Measurements from ENCODE around the gene NPHP4. TPM values are rescaled to one million over a fixed set of nuclear protein-coding genes. Genes with fewer than 3 reads are reported as not detected.

The NPHP4 gene
- total RNA-seq, 2 donors from 2014 or later = 11.4 to 32.2 TPM

DNA sequence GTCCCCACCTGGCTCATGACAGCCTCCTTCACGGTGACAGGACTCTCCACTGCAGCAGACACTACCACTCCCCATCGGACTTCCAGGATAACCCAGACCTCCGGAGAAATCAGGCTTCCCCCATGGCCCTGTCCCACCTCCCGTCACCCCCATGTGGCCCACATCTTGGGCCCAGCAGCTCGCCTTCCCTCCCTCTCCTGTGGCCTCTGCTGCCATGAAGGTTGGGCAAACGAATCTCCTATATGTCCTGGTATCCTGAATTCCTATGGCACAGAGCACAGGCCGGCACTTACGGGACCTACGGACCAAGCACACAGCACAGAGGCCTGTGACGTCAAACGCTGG is 82.0 kb downstream of the NPHP4 start:
- H3K36me3 ChIP-seq = no peaks in the 10 kb centered on the region
- H3K27ac ChIP-seq = no peak overlapping the region
- H3K9me3 ChIP-seq = no peaks in the 10 kb centered on the region
- TF ChIP-seq POLR2AphosphoS5 (IDR thresholded peaks at IDR 0.05) (no peak), POLR2A (IDR thresholded peaks at IDR 0.05) (no peak)
- TF ChIP-seq, protein P1, sequence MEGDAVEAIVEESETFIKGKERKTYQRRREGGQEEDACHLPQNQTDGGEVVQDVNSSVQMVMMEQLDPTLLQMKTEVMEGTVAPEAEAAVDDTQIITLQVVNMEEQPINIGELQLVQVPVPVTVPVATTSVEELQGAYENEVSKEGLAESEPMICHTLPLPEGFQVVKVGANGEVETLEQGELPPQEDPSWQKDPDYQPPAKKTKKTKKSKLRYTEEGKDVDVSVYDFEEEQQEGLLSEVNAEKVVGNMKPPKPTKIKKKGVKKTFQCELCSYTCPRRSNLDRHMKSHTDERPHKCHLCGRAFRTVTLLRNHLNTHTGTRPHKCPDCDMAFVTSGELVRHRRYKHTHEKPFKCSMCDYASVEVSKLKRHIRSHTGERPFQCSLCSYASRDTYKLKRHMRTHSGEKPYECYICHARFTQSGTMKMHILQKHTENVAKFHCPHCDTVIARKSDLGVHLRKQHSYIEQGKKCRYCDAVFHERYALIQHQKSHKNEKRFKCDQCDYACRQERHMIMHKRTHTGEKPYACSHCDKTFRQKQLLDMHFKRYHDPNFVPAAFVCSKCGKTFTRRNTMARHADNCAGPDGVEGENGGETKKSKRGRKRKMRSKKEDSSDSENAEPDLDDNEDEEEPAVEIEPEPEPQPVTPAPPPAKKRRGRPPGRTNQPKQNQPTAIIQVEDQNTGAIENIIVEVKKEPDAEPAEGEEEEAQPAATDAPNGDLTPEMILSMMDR (IDR thresholded peaks at IDR 0.05) = no peak
- intact Hi-C loops (cut with DNase I) = no loop called here
- no peak for DNase-seq (ENCODE audit: low spot score)
- H3K4me3 ChIP-seq = no peak overlapping the region
- 91% methylated on average over 11 of the region's 11 CpGs for WGBS
- no peaks in the 10 kb centered on the region for H3K27me3 ChIP-seq (replicated peaks; ENCODE audit: insufficient read depth)
- H3K4me1 ChIP-seq (replicated peaks) = no peaks in the 10 kb centered on the region

DNA sequence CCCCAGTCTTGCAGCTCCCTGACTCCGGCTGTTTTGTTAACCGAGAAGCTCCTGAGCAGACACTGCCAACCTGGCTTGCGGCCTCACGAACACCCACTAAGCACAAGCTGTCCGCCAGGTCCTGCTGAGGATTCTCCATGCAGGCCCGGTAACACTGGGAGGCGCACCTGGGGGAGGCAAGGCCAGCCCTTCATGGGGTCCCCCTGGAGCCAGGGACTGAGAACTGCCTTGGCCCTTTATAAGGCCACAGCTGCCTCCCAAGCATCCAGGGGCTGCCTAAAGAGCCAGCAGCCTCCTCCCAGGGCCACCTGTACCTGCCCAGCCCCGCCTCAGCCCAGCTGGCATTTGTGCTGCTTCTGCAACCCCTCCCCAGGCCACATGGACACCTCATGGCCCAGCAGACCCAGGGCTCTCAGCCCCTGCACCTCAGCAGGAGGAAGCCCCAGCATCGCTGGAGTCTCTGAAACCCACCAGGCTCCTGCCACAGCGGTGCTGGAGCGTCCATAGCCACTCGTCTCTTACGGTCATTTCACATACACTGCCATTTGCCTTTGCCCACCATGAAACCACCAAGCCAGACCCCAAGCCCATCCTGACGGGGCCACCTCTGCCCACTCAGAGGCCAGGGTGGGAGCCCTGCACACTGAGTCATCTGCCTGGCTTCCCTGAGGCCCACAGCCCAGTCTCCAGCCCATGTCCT is 82.5 kb downstream of the NPHP4 start:
- H3K4me1 ChIP-seq (replicated peaks) = no peaks in the 10 kb centered on the region
- H3K9me3 ChIP-seq = no peaks in the 10 kb centered on the region
- no peak overlapping the region for H3K4me3 ChIP-seq
- no peak for TF ChIP-seq POLR2A (IDR thresholded peaks at IDR 0.05)
- TF ChIP-seq, protein P1 (IDR thresholded peaks at IDR 0.05) = no peak
- no peak for TF ChIP-seq POLR2AphosphoS5 (IDR thresholded peaks at IDR 0.05)
- no peaks in the 10 kb centered on the region for H3K36me3 ChIP-seq
- WGBS = 99% methylated on average over 13 of the region's 14 CpGs
- no peak overlapping the region for H3K27ac ChIP-seq
- no peaks in the 10 kb centered on the region for H3K27me3 ChIP-seq (replicated peaks; ENCODE audit: insufficient read depth)
- intact Hi-C loops (cut with DNase I) = no loop called here
- no peak for DNase-seq (ENCODE audit: low spot score)

DNA sequence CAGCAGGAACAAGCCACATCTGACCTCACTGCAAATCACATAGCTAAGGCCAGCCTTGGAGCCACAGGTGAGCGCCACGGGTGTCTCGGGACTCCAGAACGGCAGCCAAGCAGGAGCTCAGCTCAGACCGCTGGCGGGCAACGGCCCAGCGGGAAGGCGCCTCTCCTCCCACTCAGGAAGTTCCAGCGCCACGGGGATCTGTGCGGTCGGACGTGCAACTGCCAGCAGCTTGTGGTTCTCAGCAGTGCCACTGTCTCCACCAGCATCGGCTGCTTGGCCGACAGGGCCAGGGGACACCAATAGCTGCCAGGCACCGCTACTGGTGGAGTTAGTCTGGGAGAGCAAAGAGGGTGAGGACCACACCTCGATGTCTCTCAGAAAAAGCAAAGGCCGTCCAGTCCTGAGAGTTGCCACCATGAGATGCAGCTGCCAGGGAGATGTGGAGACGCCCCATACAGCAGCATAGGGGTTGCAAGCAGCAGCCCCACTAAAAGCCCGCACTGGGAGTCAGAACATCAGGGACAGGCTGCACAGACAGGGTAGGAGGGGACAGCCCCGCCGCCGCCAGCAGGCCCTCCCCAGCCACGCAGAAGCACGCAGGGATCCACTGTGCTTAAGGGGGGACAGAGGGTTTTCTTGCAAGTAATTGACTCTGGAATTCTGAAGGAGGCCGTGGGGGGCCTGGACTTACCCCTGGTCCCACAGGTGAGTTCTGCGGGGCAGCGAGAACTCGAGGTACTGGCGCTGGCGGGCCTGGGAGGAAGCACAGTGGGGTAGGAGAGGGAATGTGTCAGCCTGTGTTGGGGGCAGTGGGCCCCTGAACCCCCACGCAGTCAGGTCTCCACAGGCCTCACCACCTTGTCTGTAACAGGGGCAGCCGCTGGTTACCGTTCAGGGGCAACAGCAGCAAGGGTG is 83.5 kb downstream of the NPHP4 start:
- no peaks in the 10 kb centered on the region for H3K9me3 ChIP-seq
- no peak for TF ChIP-seq POLR2A (IDR thresholded peaks at IDR 0.05)
- TF ChIP-seq POLR2AphosphoS5 (IDR thresholded peaks at IDR 0.05) = no peak
- TF ChIP-seq, protein P1 (IDR thresholded peaks at IDR 0.05) = no peak
- no peaks in the 10 kb centered on the region for H3K36me3 ChIP-seq
- WGBS = 95% methylated on average over 34 of the region's 35 CpGs
- intact Hi-C loops (cut with DNase I) = no loop called here
- no peak overlapping the region for H3K4me3 ChIP-seq
- no peak for DNase-seq (ENCODE audit: low spot score)
- H3K27me3 ChIP-seq (replicated peaks; ENCODE audit: insufficient read depth) = no peaks in the 10 kb centered on the region
- H3K27ac ChIP-seq = no peak overlapping the region
- H3K4me1 ChIP-seq (replicated peaks) = no peaks in the 10 kb centered on the region

DNA sequence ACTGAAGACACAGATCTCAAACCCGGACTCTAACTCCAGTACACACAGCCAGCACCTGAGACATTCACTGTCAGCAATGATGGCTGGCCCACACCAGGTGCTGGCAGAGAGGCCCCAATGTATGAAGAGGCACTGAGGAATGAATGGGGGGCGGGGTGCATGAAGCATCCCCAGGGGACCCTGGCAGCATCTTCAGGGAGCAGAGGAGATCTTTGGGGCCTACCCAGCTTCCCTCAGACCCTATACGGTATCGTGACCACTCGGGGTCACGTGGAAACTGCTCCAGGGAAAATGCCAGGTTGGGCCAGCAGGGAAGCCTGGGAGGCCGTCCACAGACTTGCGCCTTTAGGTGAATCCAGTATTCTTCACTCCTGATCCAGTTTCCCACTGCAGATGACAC is 84.3 kb downstream of the NPHP4 start:
- Histone ChIP-seq H3K4me1 (replicated peaks) (no peaks in the 10 kb centered on the region), H3K27me3 (replicated peaks; ENCODE audit: insufficient read depth) (no peaks in the 10 kb centered on the region), H3K36me3 (no peaks in the 10 kb centered on the region), H3K27ac (no peak overlapping the region), H3K9me3 (no peaks in the 10 kb centered on the region), H3K4me3 (no peak overlapping the region)
- WGBS = 94% methylated on average over 8 of the region's 8 CpGs
- TF ChIP-seq POLR2A (IDR thresholded peaks at IDR 0.05) (no peak), POLR2AphosphoS5 (IDR thresholded peaks at IDR 0.05) (no peak)
- TF ChIP-seq, protein P1 (IDR thresholded peaks at IDR 0.05) = no peak
- intact Hi-C loops (cut with DNase I) = no loop called here
- DNase-seq (ENCODE audit: low spot score) = no peak
